ENCODE results near the gene SIRT5.

DNA sequence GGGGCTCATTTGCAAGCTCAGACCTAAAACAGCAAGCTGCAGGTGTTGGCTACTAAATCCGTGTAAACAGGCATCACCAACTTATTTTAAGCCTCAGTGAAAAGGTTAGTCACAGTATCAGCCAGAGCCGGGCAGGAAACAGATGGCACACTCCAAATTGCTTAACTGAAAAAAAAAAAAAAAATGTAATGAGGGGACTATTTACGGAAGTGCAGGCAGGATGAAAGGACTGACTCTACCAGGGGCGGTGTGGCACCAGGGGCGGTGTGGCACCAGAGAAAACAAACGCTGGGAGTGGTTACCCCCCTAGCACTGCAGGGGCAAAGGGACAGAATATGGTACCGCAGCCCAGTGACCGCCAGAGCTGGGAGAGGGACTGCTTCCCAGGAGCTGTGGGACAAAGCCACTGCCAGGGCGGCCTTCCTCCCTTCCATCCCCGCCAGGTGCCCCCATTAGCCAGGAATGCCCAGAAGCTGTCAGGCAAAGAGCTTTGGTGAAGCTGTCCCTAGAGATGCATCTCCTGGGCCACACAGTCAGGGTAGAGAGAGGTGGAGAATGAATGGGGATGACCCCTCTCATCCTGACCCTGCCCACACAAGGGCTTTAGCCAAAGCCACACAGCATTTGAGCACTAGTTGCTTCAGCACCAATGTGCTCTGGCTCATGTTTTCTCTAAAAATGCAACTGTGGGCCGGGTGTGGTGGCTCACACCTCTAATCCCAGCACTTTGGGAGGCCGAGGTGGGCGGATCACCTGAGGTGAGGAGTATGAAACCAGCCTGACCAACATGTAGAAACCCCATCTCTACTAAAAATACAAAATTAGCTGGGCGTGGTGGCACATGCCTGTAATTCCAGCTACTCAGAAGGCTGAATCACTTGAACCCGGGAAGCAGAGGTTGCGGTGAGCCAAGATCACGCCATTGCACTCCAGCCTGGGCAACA, 47.4 kb upstream of the SIRT5 start:
- TF ChIP-seq POLR2A (IDR thresholded peaks at IDR 0.05): no peak
- TF ChIP-seq, protein P1, sequence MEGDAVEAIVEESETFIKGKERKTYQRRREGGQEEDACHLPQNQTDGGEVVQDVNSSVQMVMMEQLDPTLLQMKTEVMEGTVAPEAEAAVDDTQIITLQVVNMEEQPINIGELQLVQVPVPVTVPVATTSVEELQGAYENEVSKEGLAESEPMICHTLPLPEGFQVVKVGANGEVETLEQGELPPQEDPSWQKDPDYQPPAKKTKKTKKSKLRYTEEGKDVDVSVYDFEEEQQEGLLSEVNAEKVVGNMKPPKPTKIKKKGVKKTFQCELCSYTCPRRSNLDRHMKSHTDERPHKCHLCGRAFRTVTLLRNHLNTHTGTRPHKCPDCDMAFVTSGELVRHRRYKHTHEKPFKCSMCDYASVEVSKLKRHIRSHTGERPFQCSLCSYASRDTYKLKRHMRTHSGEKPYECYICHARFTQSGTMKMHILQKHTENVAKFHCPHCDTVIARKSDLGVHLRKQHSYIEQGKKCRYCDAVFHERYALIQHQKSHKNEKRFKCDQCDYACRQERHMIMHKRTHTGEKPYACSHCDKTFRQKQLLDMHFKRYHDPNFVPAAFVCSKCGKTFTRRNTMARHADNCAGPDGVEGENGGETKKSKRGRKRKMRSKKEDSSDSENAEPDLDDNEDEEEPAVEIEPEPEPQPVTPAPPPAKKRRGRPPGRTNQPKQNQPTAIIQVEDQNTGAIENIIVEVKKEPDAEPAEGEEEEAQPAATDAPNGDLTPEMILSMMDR (IDR thresholded peaks at IDR 0.05): no peak

All from uterus (tissue), 2 donors.